Prostate gland (tissue), 2 donors: ENCODE results near the gene SETBP1. TPM values are rescaled to one million over a fixed set of nuclear protein-coding genes. Genes with fewer than 3 reads are reported as not detected.

Experiments used
- DNase-seq: peaks from one replicate; pipeline ENCODE4 v3.0.0-alpha.2; 2019; ENCODE audit warnings: low spot score
- H3K27ac ChIP-seq, 2 donors: fragments of 200-600 bp; sonication (generic); 2 replicates each; pipeline ENCODE4 v1.5.1; 2017 to 2019
- H3K27me3 ChIP-seq: fragments of 200-600 bp; sonication (generic); replicated peaks from 2 replicates; pipeline ENCODE4 v1.5.1; 2019; ENCODE audit not compliant: insufficient read depth
- H3K36me3 ChIP-seq, 2 donors: fragments of 200-600 bp; sonication (generic); 1 replicate in 1 of 2; 2 replicates in 1 of 2; pipeline versions ENCODE4 v1.5.1 to v1.8.1; 2017 to 2019
- H3K4me1 ChIP-seq: fragments of 200-600 bp; sonication (generic); replicated peaks from 2 replicates; pipeline ENCODE4 v1.5.1; 2019
- H3K4me3 ChIP-seq, 2 donors: fragments of 200-600 bp; sonication (generic); 2 replicates each; pipeline ENCODE4 v1.5.1; 2017 to 2019
- H3K9me3 ChIP-seq: fragments of 200-600 bp; sonication (generic); 2 replicates; pipeline ENCODE4 v1.5.1; 2017
- CTCF ChIP-seq, 4 experiments: fragments of 200-600 bp in 2 of 4; fragments of 450-650 bp in 2 of 4; sonication (generic) in 2 of 4; IDR thresholded peaks; 1 replicate in 3 of 4; 2 replicates in 1 of 4; pipeline ENCODE4 v1.5.1; 2016 to 2019; ENCODE audit warnings: antibody characterized with exemption in 4 of 4, mild to moderate bottlenecking in 2 of 4, moderate library complexity in 2 of 4
- POLR2A ChIP-seq: fragments of 450-650 bp; IDR thresholded peaks from one replicate; pipeline ENCODE4 v1.6.1; 2016; ENCODE audit warnings: antibody characterized with exemption, mild to moderate bottlenecking
- POLR2AphosphoS5 ChIP-seq: sonication (generic); formaldehyde crosslinking; IDR thresholded peaks from one replicate; pipeline ENCODE4 v1.6.1; 2017; ENCODE audit warnings: antibody characterized with exemption
- WGBS: methylation state at CpG from one replicate; pipeline ENCODE4 v1.1.5; 2018; 5-methylcytosine and 5-hydroxymethylcytosine counted together
- intact Hi-C: fragments of 100-400 bp; cut with DNase I; formaldehyde crosslinking; loops from one replicate; pipeline ENCODE4 v1.14.2; 2022
- total RNA-seq, 2 donors: library from RNA; depleted of rRNA; stranded (reverse); fragments of >200 nt; gene quantifications; one replicate each; pipeline ENCODE4 v1.1.0, GENCODE V29; 2016

The SETBP1 gene
- total RNA-seq, 2 donors from 2014 or later = 28.4 to 45.1 TPM

GRCh38 chr18:44945888-44946401 is 265.3 kb downstream of the SETBP1 start:
- Histone ChIP-seq H3K27ac (no peak overlapping the region), H3K4me1 (no peaks in the 10 kb centered on the region), H3K27me3 (no peaks in the 10 kb centered on the region), H3K36me3 (no peaks in the 10 kb centered on the region), H3K4me3 (no peak overlapping the region), H3K9me3 (no peaks in the 10 kb centered on the region)
- intact Hi-C loops = no loop called here
- no peak for DNase-seq
- 73% methylated on average over 4 of the region's 4 CpGs for whole genome bisulfite sequencing
- TF ChIP-seq POLR2AphosphoS5 (no peak), POLR2A (no peak), CTCF (IDR thresholded peaks at IDR 0.05) (no peak)

GRCh38 chr18:44946529-44947113 is 265.9 kb downstream of the SETBP1 start:
- no peak for DNase-seq
- Histone ChIP-seq H3K27ac (no peak overlapping the region), H3K27me3 (no peaks in the 10 kb centered on the region), H3K9me3 (no peaks in the 10 kb centered on the region), H3K4me1 (no peaks in the 10 kb centered on the region), H3K4me3 (no peak overlapping the region), H3K36me3 (no peaks in the 10 kb centered on the region)
- intact Hi-C loops = no loop called here
- TF ChIP-seq CTCF (IDR thresholded peaks at IDR 0.05) (no peak), POLR2AphosphoS5 (no peak), POLR2A (no peak)
- WGBS = 42% methylated on average over 4 of the region's 4 CpGs

- Histone ChIP-seq H3K4me3 (no peak overlapping the region), H3K27me3 (no peaks in the 10 kb centered on the region), H3K9me3 (no peaks in the 10 kb centered on the region), H3K4me1 (no peaks in the 10 kb centered on the region), H3K36me3 (no peaks in the 10 kb centered on the region), H3K27ac (no peak overlapping the region)
- intact Hi-C loops = no loop called here
- WGBS = 91% methylated on average over 7 of the region's 7 CpGs
- TF ChIP-seq POLR2A = no peak
- TF ChIP-seq CTCF (IDR thresholded peaks at IDR 0.05) = no peak
- no peak for TF ChIP-seq POLR2AphosphoS5
- no peak for DNase-seq
These were observed 269.3 kb downstream of the SETBP1 start for GRCh38 chr18:44949967-44950366.

GRCh38 chr18:44950685-44951195 is 270.1 kb downstream of the SETBP1 start:
- H3K27ac ChIP-seq = no peak overlapping the region
- TF ChIP-seq CTCF (IDR thresholded peaks at IDR 0.05) (no peak), POLR2AphosphoS5 (no peak), POLR2A (no peak)
- no peaks in the 10 kb centered on the region for H3K36me3 ChIP-seq
- H3K4me1 ChIP-seq = no peaks in the 10 kb centered on the region
- H3K4me3 ChIP-seq = no peak overlapping the region
- 93% methylated on average over 13 of the region's 13 CpGs for WGBS
- H3K27me3 ChIP-seq = no peaks in the 10 kb centered on the region
- H3K9me3 ChIP-seq = no peaks in the 10 kb centered on the region
- intact Hi-C loops = no loop called here
- DNase-seq = no peak

GRCh38 chr18:44951748-44952147 is 271.1 kb downstream of the SETBP1 start:
- WGBS = 97% methylated on average over 14 of the region's 14 CpGs
- no peak overlapping the region for H3K27ac ChIP-seq
- H3K27me3 ChIP-seq = no peaks in the 10 kb centered on the region
- intact Hi-C loops = no loop called here
- no peaks in the 10 kb centered on the region for H3K4me1 ChIP-seq
- TF ChIP-seq POLR2AphosphoS5 = no peak
- TF ChIP-seq CTCF (IDR thresholded peaks at IDR 0.05) = no peak
- no peak for TF ChIP-seq POLR2A
- DNase-seq = no peak
- no peak overlapping the region for H3K4me3 ChIP-seq
- no peaks in the 10 kb centered on the region for H3K36me3 ChIP-seq
- no peaks in the 10 kb centered on the region for H3K9me3 ChIP-seq
